Fibroblast of skin of left biceps (primary cell): ENCODE results near the gene BMPER.
A peak's percentile ranks its signal among the peaks of the same experiment; 100 is the strongest.
"Not testable (repeated sequence)": the region's sequence is repeated elsewhere in the genome, so short reads cannot be mapped to it uniquely, and the experiment has no call there.

Source experiments
- DNase-seq, 2 experiments: peaks; one replicate each; pipeline ENCODE4 v3.0.0-alpha.2; 2013; ENCODE audit warnings: low read depth in 2 of 2

BMPER gene

DNA sequence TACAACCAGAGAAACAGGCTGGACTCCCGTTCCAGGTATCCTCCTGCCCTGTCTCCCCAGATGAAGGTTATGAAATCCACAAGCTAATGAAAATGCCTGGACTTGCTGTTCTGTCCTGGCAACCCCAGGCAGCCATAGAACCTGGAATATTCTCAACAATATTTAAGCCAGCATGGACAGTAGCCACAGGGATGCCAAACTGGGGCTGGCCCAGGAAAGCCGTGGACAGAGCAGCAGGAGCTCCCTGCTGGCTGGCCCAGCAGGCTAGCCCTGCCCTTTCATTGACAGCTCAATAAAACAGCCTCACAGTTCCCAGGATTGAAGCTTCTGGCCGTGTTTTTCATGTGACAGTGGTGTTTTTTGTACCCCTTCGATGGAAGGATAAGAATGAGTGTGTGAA, 230.6 kb downstream of the BMPER start:
- DNase-seq: no peak

- DNase-seq: no peak
These were observed 231.4 kb downstream of the BMPER start for GRCh38 chr7:34136698-34137097.

DNA sequence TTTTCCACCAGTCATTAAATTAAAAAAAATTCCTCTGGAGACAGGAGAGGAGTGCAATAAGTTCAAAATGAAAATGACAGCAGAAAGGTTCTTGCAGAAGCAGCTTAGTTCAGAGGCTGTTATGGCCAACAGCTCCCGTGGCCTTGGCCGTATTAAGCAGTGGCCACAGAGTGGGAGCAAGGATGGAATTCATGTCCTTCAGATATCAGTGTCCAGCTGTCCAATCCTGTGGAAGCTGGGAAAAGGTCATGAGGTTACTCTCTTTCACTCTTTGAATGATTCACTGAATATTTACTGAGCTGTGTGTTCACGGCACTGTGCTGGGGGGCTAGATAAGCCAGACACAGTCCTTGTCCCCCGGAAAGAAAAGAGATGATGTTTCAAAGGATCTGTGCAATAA, 231.8 kb downstream of the BMPER start:
- no peak for DNase-seq

DNA sequence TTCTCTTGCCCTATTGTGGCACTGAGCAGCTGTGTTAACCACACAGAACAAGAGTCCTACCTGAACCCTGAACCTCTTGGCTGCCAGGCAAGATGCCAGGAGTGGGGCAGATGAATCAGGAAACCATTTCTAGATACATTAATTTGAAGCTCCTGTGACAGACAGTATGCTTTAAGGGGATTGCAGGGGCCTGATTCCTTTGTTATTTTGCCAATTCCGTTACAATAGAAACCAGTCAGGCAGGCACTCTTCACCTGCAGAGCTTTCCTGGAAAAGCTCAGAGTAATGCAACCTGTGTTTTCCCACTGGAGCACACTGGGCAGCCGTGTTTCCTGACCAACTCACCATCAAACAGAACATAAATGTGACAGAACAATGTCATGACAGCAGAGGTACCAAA, 233.1 kb downstream of the BMPER start:
- no peak for DNase-seq

GRCh38 chr7:34139086-34139485, 233.7 kb downstream of the BMPER start:
- no peak for DNase-seq

- DNase-seq: no peak
These were observed 234.7 kb downstream of the BMPER start for GRCh38 chr7:34140066-34140465.

- DNase-seq: peak; percentile 67 to 68
These were observed 238.1 kb downstream of the BMPER start for GRCh38 chr7:34143402-34143801.

GRCh38 chr7:34145603-34146002, 240.3 kb downstream of the BMPER start:
- DNase-seq: no peak

- no peak for DNase-seq
These were observed 248.4 kb downstream of the BMPER start for GRCh38 chr7:34153656-34154270.

DNA sequence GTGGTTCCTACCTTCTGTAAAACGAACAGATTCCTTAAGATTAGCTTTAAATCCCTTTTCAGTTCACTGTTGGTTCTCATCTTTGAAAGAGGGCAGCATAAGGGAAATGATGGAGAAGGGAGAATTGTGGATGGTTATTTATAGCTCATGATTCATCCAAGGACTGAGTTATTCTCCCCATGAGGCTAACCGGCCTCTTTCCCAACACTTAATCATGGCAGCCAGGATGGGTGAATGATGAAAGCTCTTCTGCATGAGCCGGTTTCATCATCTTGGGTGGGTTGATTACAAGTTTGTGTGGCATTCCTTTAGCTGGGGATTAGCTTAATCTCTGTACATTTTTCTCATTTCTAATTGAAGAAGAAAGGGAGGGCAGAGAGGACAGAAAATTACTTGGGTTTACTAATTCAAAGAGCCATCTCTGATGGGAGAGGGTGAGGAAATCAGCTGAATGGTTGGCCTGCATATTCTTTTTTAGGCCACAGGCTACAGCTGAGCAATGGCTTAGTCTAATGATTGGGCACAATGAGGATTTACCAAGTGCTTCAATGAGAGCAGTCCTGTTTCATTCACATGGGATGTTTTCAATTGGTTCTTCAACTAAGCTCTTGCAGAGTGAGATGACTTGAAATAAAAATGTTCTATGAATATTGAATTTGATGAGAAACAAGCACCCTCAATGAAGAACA, 250.0 kb downstream of the BMPER start:
- DNase-seq: peak; percentile 97

DNA sequence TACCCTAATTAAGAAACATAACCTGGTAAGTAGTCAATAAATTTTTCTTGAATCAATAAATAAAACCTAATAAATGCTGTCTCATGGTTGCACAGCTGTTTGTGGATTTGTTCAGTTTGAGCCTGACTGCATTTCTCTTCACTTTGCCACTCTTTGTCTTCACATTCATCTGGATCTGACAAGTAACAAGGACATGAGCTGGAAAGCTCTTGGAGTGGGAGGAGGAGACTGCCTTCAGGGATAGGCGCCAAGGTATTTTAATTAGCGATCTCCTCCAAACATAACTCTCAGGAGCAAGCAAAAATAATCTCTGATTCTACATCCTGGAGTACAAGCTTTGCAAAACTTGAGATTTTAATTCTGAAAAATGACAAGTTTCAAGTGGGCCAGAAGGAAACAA, 251.0 kb downstream of the BMPER start:
- peak; percentile 55 to 59 for DNase-seq

- no peak for DNase-seq
These were observed 251.8 kb downstream of the BMPER start for GRCh38 chr7:34157137-34157536.

- no peak for DNase-seq
These were observed 253.2 kb downstream of the BMPER start for GRCh38 chr7:34158368-34159153.

- peak; percentile 77 to 80 for DNase-seq
These were observed 255.0 kb downstream of the BMPER start for GRCh38 chr7:34160261-34160752.

- DNase-seq: no peak
These were observed 256.8 kb downstream of the BMPER start for GRCh38 chr7:34162027-34162565.

GRCh38 chr7:34162677-34163076, 257.3 kb downstream of the BMPER start:
- no peak for DNase-seq

DNA sequence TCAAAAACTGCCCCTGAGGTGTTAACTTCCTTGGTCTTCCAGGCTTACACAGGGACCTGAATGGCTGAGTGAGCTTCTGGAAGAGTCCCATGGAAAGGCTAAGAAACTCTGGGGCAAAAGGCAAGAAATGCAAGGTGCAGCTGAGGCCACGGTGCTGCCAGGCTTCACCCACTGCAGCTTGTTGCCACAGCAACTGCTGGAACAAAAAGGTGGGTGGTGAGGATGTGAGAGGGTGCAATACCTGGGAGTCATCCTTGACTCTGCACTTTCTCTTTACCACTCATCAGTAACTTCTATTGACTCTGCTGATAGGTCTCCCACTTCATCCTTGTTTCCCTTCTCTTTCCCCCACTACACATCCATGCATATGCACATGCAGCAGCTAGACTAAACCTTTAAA, 258.6 kb downstream of the BMPER start:
- no peak for DNase-seq

- DNase-seq: peak in 1 of 2 experiments; percentile 30
These were observed 260.1 kb downstream of the BMPER start for GRCh38 chr7:34165466-34165865.

- DNase-seq: no peak
These were observed 260.7 kb downstream of the BMPER start for GRCh38 chr7:34165927-34166550.

GRCh38 chr7:34168013-34168412, 262.7 kb downstream of the BMPER start:
- DNase-seq: no peak

DNA sequence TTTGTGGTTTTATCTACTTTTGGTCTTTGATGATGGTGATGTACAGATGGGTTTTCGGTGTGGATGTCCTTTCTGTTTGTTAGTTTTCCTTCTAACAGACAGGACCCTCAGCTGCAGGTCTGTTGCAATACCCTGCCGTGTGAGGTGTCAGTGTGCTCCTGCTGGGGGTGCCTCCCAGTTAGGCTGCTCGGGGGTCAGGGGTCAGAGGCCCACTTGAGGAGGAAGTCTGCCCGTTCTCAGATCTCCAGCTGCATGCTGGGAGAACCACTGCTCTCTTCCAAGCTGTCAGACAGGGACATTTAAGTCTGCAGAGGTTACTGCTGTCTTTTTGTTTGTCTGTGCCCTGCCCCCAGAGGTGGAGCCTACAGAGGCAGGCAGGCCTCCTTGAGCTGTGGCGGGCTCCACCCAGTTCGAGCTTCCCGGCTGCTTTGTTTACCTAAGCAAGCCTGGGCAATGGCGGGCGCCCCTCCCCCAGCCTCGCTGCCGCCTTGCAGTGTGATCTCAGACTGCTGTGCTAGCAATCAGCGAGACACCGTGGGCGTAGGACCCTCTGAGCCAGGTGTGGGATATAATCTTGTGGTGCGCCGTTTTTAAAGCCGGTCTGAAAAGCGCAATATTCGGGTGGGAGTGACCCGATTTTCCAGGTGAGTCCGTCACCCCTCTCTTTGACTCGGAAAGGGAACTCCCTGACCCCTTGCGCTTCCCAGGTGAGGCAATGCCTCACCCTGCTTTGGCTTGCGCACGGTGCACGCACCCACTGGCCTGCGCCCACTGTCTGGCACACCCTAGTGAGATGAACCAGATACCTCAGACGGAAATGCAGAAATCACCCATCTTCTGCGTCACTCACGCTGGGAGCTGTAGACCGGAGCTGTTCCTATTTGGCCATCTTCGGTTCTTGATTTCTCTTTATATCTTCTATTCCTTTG, 269.6 kb downstream of the BMPER start:
- not testable (repeated sequence) for DNase-seq
